Activated CD4-positive, alpha-beta T cell treated with anti-CD3 and anti-CD28 coated beads for 36 hours (primary cell): Measurements from ENCODE around the gene GTF2F1. TPM values are rescaled to one million over a fixed set of nuclear protein-coding genes. Genes with fewer than 3 reads are reported as not detected.
A peak's percentile ranks its signal among the peaks of the same experiment; 100 is the strongest.
"Not testable (repeated sequence)": the region's sequence is repeated elsewhere in the genome, so short reads cannot be mapped to it uniquely, and the experiment has no call there.

ENCODE experiments used
- ATAC-seq: fragments of 200-7000 bp; cut with Tn5 transposase; one replicate; pipeline ENCODE4 v1.10.0; 2021; ENCODE audit warnings: mild to moderate bottlenecking, moderate library complexity
- CTCF ChIA-PET: fragments of 350-600 bp; sonication (Branson Sonifier 250); formaldehyde crosslinking; loops from one replicate; lab custom pipeline; 2021; ENCODE audit warnings: antibody characterized with exemption; lab: Charles Lee
- POLR2A ChIA-PET: fragments of 350-600 bp; sonication (Branson Sonifier 250); formaldehyde crosslinking; loops from one replicate; lab custom pipeline; 2021; ENCODE audit warnings: antibody characterized with exemption, inconsistent platforms; lab: Charles Lee
- DNase-seq: peaks from one replicate; pipeline ENCODE4 v3.0.0-alpha.2; 2020
- H3K27ac Mint-ChIP-seq: one replicate; pipeline ENCODE4 v1.8.0; 2021; ENCODE audit warnings: mixed read lengths
- H3K27me3 Mint-ChIP-seq: one replicate; pipeline ENCODE4 v1.8.0; 2021; ENCODE audit warnings: mixed read lengths
- H3K36me3 Mint-ChIP-seq: one replicate; pipeline ENCODE4 v1.8.0; 2021; ENCODE audit warnings: low read depth, mixed read lengths
- H3K4me1 Mint-ChIP-seq: one replicate; pipeline ENCODE4 v1.8.0; 2021; ENCODE audit warnings: mixed read lengths
- H3K4me3 Mint-ChIP-seq: one replicate; pipeline ENCODE4 v1.8.0; 2021; ENCODE audit warnings: mild to moderate bottlenecking, moderate library complexity, mixed read lengths
- H3K9me3 Mint-ChIP-seq: one replicate; pipeline ENCODE4 v1.8.0; 2021; ENCODE audit warnings: low read depth, mixed read lengths
- intact Hi-C, 2 experiments: fragments of 100-400 bp; cut with DNase I in 1 of 2; cut with micrococcal nuclease in 1 of 2; formaldehyde crosslinking; loops; one replicate each; pipeline versions ENCODE4 v1.14.2 to v1.15.1; 2022 to 2024; cut with DNase I, micrococcal nuclease
- total RNA-seq, 2 experiments: library from RNA; stranded (reverse); gene quantifications; one replicate each; pipeline ENCODE4 v1.2.3, GENCODE V29; 2021

The GTF2F1 gene
- total RNA-seq, 2 experiments from 2014 or later: 60.9 to 78.5 TPM

DNA sequence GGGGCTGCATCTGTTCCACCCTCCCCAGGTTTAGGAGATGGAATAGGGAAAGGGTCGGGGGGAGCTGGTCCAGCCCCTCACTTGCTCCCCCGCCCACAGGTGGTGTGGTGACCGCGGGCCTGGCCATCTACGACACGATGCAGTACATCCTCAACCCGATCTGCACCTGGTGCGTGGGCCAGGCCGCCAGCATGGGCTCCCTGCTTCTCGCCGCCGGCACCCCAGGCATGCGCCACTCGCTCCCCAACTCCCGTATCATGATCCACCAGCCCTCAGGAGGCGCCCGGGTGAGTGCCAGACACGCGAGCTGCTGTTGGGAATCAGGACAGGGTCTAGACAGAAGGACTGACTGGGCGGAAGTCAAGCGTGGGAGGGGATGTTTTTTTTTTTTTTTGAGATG lies 28.6 kb downstream of the GTF2F1 start:
- Mint-ChIP-seq H3K9me3 (no peaks in the 10 kb centered on the region), H3K4me3 (no peak overlapping the region), H3K4me1 (peaks cover 16% of the 10 kb centered on the region), H3K27ac (peak overlapping the region; percentile 47), H3K36me3 (peaks cover 50% of the 10 kb centered on the region), H3K27me3 (no peaks in the 10 kb centered on the region)
- DNase-seq (no peak), ATAC-seq (no peak)
- ChIA-PET POLR2A (interaction anchor here (0.7 kb wide), 2 partner anchors 14 to 107 kb away, joined by 3 to 5 read pairs; no protein-coding TSS in a partner anchor), CTCF (interaction anchor here (0.5 kb wide), 1 partner anchor 24 kb away, joined by 3 read pairs; no protein-coding TSS in a partner anchor)
- intact Hi-C loops: loop anchor here in 1 of 2 experiments (5.0 to 10.0 kb wide), 2 partner anchors 498 to 1170 kb away; partner anchors contain the start of gene PNPLA6

DNA sequence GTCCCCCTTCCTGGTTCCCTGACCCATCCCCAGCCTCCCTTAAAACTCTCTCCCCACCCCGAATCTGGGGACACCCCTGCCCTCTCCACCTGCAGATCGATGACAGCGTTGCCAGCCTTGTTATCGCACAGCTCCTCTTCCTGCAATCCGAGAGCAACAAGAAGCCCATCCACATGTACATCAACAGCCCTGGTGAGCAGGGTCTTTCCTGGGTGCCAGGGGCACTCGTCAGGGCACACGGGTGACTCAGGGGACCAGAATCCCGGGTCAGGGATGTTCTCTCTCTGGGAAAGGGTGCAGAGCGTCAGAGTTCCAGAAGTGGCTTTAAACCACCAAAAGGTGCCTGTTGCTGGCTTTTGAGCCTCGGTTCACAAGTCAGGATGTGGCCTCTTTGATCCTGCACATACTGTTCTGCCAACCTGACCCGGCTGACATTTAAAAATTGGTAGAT lies 30.6 kb downstream of the GTF2F1 start:
- CTCF ChIA-PET: interaction anchor here (0.6 to 1.5 kb wide), 5 partner anchors 9 to 602 kb away, joined by 3 to 8 read pairs (median 3); partner anchors contain the start of gene ALKBH7
- peaks cover 16% of the 10 kb centered on the region for H3K4me1 Mint-ChIP-seq
- peak overlapping the region; percentile 91 for H3K27ac Mint-ChIP-seq
- intact Hi-C loops: loop anchor here in 1 of 2 experiments (5.0 to 10.0 kb wide), 2 partner anchors 500 to 1172 kb away; partner anchors contain the start of gene PNPLA6
- ATAC-seq (peak; percentile 34), DNase-seq (peak; percentile 58)
- POLR2A ChIA-PET: interaction anchor here (0.6 to 4.1 kb wide), 4 partner anchors 10 to 1646 kb away, joined by 4 to 46 read pairs (median 6); partner anchors contain the start of genes ALKBH7 and KHSRP
- no peaks in the 10 kb centered on the region for H3K27me3 Mint-ChIP-seq
- no peaks in the 10 kb centered on the region for H3K9me3 Mint-ChIP-seq
- peak overlapping the region; percentile 85 for H3K4me3 Mint-ChIP-seq
- peaks cover 37% of the 10 kb centered on the region for H3K36me3 Mint-ChIP-seq

DNA sequence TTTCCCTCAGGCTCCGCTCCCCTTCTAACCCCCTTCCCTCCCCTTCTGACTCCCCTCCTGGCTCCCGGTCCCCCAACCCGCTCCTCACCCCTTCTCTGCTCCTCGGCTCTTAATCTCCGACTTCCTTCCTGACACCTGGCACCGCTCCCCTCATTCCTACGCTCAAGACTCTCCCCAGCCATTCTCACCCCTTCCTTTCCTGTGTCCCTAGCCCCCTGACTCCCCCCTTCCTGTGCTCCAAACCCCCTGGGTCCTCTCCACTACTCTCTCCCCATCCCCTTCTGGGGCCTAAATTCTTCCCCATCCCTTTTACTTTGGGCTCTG lies 31.0 kb downstream of the GTF2F1 start:
- intact Hi-C loops: loop anchor here in 1 of 2 experiments (5.0 to 10.0 kb wide), 2 partner anchors 500 to 1173 kb away; partner anchors contain the start of gene PNPLA6
- Mint-ChIP-seq H3K27ac (peak overlapping the region; percentile 91), H3K4me3 (peak overlapping the region; percentile 85), H3K36me3 (peaks cover 36% of the 10 kb centered on the region), H3K4me1 (peaks cover 16% of the 10 kb centered on the region), H3K27me3 (no peaks in the 10 kb centered on the region), H3K9me3 (no peaks in the 10 kb centered on the region)
- DNase-seq (no peak), ATAC-seq (peak; percentile 1)
- ChIA-PET CTCF (interaction anchor here (0.6 to 1.5 kb wide), 5 partner anchors 9 to 602 kb away, joined by 3 to 8 read pairs (median 3); partner anchors contain the start of gene ALKBH7), POLR2A (interaction anchor here (1.6 to 4.1 kb wide), 2 partner anchors 11 to 63 kb away, joined by 8 to 46 read pairs; partner anchors contain the start of genes ALKBH7 and KHSRP)

DNA sequence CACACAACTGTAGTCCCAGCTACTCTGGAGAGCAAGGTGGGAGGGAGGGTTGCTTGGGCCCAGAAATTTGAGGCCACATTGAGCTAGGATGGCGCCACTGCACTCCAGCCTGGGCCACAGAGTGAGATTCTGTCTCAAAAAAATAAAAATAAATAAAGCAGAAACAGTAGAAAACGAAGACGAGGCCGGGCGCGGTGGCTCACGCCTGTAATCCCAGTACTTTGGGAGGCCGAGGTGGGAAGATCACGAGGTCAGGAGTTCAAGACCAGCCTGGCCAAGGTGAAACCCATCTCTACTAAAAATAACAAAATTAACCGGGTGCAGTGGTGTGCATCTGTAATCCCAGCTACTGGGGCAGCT lies 32.1 kb downstream of the GTF2F1 start:
- not testable (repeated sequence) for ATAC-seq, H3K9me3 Mint-ChIP-seq, DNase-seq, H3K27me3 Mint-ChIP-seq
- CTCF ChIA-PET: interaction anchor here (0.7 to 1.1 kb wide), 7 partner anchors 9 to 802 kb away, joined by 3 to 5 read pairs (median 3); partner anchors contain the start of gene ALKBH7
- peak overlapping the region; percentile 85 for H3K4me3 Mint-ChIP-seq
- H3K36me3 Mint-ChIP-seq: peaks cover 30% of the 10 kb centered on the region
- intact Hi-C loops: loop anchor here (1.0 to 10.0 kb wide), 13 partner anchors 11 to 1174 kb away; partner anchors contain the start of genes ALKBH7 (in 2 of the 2), GTF2F1 (in 2 of the 2), CATSPERD (in 1 of the 2) and LONP1 (in 1 of the 2)
- peaks cover 16% of the 10 kb centered on the region for H3K4me1 Mint-ChIP-seq
- peak overlapping the region; percentile 91 for H3K27ac Mint-ChIP-seq
- POLR2A ChIA-PET: interaction anchor here (0.5 to 4.1 kb wide), 4 partner anchors 12 to 1051 kb away, joined by 3 to 46 read pairs (median 4); partner anchors contain the start of gene ALKBH7

DNA sequence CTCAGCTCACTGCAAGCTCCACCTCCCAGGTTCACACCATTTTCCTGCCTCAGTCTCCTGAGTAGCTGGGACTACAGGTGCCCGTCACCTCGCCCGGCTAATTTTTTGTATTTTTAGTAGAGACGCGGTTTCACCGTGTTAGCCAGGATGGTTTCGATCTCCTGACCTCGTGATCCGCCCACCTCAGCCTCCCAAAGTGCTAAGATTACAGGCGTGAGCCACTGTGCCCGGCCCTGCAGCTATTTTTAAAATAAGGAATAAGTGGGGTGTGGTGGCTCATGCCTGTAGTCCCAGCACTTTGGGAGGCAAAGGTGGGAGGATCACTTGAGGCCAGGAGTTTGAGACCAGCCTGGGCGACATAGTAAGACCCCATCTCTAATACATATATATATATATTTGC lies 32.5 kb downstream of the GTF2F1 start:
- ChIA-PET CTCF (interaction anchor here (0.7 to 1.1 kb wide), 2 partner anchors 12 to 802 kb away, joined by 3 read pairs; partner anchors contain the start of gene ALKBH7), POLR2A (interaction anchor here (4.1 kb wide), 1 partner anchor 12 kb away, joined by 46 read pairs; the partner anchor contains the start of gene ALKBH7)
- H3K27ac Mint-ChIP-seq, ATAC-seq, DNase-seq, H3K9me3 Mint-ChIP-seq, H3K27me3 Mint-ChIP-seq: not testable (repeated sequence)
- H3K4me3 Mint-ChIP-seq: peak overlapping the region; percentile 85
- H3K4me1 Mint-ChIP-seq: peaks cover 16% of the 10 kb centered on the region
- intact Hi-C loops: loop anchor here in 1 of 2 experiments (5.0 to 10.0 kb wide), 2 partner anchors 502 to 1174 kb away; partner anchors contain the start of gene PNPLA6
- H3K36me3 Mint-ChIP-seq: peaks cover 27% of the 10 kb centered on the region

DNA sequence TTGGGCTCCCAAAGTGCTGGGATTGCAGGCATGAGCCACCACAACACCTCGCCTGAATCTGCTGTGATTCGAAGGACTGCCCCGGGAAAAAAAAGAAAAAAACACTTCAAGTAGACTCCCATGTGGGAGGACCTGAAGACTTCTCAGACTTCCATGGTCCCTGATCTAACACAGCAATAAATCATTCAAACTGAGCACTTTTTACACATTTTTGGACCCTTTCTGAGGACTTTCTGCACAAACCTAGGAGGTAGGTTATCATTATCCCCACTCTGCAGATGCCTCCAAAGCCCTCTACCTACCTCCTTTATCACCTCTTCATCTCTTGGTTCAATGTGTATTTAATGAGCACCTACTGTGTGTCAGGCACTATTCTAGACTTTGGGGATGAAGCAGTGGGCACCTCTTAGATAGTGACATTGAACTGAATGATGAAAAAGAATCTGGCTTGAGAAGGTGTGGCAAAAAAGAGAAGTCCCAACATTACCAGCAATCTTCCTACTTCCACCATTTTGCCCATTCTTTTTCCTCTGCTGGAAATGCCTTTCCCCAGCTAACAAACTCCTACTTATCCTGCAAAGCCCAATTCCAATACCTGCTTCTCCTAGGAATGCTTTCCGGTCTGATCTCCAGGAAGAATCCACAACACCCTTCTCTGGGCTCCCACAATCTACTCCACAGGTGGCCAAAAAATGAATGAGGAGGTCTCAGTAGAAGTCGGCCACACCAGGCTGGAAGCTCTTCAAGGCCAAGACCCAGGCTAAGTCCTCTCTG lies 33.2 kb downstream of the GTF2F1 start:
- ChIA-PET POLR2A (interaction anchor here (4.1 kb wide), 1 partner anchor 13 kb away, joined by 46 read pairs; the partner anchor contains the start of gene ALKBH7), CTCF (interaction anchor here (0.7 to 1.1 kb wide), 2 partner anchors 13 to 801 kb away, joined by 3 read pairs; partner anchors contain the start of gene ALKBH7)
- ATAC-seq (no peak), DNase-seq (no peak)
- H3K4me1 Mint-ChIP-seq: peaks cover 16% of the 10 kb centered on the region
- H3K4me3 Mint-ChIP-seq: no peak overlapping the region
- H3K27ac Mint-ChIP-seq: no peak overlapping the region
- no peaks in the 10 kb centered on the region for H3K9me3 Mint-ChIP-seq
- peaks cover 20% of the 10 kb centered on the region for H3K36me3 Mint-ChIP-seq
- intact Hi-C loops: loop anchor here in 1 of 2 experiments (5.0 to 10.0 kb wide), 2 partner anchors 503 to 1175 kb away; partner anchors contain the start of gene PNPLA6
- no peaks in the 10 kb centered on the region for H3K27me3 Mint-ChIP-seq

DNA sequence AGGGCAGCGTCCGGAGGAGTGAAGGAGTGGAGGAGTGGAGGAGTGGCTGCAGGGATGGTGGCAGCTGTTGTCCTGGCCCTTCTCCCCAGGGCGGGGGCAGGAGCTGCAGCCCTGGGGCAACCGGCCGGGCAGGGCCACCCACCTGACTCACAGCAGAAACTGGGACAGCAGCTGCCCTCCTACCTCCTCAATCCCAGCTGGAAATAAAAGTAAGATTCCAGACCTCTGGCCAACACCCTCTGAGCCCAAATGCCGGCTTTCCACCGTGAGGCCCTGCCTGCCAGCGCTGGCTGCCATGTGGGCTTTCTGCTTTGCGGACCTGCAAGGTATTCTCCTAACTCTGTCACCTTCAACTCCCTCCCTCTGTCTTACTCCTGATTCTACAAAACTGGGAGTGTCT lies 35.0 kb downstream of the GTF2F1 start:
- DNase-seq (no peak), ATAC-seq (no peak)
- H3K4me1 Mint-ChIP-seq: peaks cover 8% of the 10 kb centered on the region
- POLR2A ChIA-PET: no interaction called here
- no peak overlapping the region for H3K27ac Mint-ChIP-seq
- no peak overlapping the region for H3K4me3 Mint-ChIP-seq
- intact Hi-C loops: no loop called here
- peaks cover 7% of the 10 kb centered on the region for H3K36me3 Mint-ChIP-seq
- CTCF ChIA-PET: no interaction called here
- no peaks in the 10 kb centered on the region for H3K9me3 Mint-ChIP-seq
- no peaks in the 10 kb centered on the region for H3K27me3 Mint-ChIP-seq

DNA sequence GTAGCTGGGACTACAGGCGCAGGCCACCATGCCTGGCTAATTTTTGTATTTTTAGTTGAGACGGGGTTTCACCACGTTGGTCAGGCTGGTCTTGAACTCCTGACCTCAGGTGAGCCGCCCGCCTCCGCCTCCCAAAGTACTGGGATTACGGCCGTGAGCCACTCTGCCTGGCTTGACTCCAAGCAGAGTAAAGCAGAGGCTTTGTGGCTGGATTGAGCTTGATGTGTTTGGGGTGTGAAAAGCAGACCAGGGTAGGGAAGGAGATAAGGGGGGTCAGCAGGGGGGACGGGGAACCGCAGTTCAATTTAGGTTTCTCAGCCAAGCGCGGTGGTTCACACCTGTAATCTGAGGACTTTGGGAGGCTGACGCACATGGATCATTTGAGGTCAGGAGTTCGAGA lies 35.8 kb downstream of the GTF2F1 start:
- DNase-seq (no peak), ATAC-seq (no peak)
- no peaks in the 10 kb centered on the region for H3K27me3 Mint-ChIP-seq
- CTCF ChIA-PET: interaction anchor here (0.6 to 1.3 kb wide), 3 partner anchors 15 to 553 kb away, joined by 3 to 5 read pairs (median 3); partner anchors contain the start of gene ALKBH7
- no peak overlapping the region for H3K4me3 Mint-ChIP-seq
- intact Hi-C loops: no loop called here
- H3K36me3 Mint-ChIP-seq: peaks cover 6% of the 10 kb centered on the region
- H3K27ac Mint-ChIP-seq: no peak overlapping the region
- H3K9me3 Mint-ChIP-seq: no peaks in the 10 kb centered on the region
- POLR2A ChIA-PET: no interaction called here
- H3K4me1 Mint-ChIP-seq: peaks cover 4% of the 10 kb centered on the region

DNA sequence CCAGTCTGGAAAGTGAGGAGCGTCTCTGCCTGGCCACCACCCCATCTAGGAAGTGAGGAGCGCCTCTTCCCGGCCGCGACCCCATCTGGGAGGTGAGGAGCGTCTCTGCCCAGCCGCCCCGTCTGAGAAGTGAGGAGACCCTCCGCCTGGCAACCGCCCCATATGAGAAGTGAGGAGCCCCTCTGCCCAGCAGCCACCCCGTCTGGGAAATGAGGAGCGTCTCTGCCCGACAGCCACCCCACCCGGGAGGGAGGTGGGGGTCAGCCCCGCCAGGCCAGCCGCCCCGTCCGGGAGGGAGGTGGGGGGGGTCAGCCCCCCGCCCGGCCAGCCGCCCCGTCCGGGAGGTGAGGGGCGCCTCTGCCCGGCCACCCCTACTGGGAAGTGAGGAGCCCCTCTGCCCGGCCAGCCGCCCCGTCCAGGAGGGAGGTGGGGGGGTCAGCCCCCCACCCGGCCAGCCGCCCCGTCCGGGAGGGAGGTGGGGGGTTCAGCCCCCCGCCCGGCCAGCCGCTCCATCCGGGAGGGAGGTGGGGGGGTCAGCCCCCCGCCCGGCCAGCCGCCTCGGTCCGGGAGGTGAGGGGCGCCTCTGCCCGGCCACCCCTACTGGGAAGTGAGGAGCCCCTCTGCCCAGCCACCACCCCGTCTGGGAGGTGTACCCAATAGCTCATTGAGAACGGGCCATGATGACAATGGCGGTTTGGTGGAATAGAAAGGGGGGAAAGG lies 37.5 kb downstream of the GTF2F1 start:
- intact Hi-C loops, H3K27me3 Mint-ChIP-seq, CTCF ChIA-PET, H3K4me1 Mint-ChIP-seq, ATAC-seq, H3K9me3 Mint-ChIP-seq, DNase-seq, H3K36me3 Mint-ChIP-seq, H3K4me3 Mint-ChIP-seq, H3K27ac Mint-ChIP-seq, POLR2A ChIA-PET: not testable (repeated sequence)

DNA sequence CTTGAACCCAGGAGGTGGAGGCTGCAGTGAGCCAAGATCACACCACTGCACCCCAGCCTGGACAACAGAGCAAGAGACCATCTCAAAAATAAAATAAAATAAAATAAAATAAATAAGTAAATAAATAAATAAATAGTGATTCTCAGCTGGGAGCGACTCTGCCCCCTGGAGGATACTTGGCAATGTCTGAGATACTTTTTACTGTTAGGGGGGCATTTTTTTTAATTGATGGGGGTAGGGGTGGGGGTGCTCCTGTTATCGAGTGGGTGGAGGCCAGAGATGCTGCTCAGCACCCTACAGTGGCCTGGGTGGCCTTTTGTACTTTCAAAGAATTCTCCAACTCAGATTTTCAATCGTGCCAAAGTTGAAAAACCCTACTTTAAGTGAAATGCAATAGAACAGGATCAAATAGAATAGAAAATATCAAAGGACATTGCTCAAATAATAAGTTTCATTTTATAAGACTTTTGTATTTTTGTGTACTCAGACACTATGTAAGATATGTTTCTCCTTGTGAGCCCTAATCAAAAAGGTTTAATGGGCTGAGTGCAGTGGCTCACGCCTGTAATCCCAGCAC lies 38.8 kb downstream of the GTF2F1 start:
- intact Hi-C loops: no loop called here
- no peak for DNase-seq
- POLR2A ChIA-PET: no interaction called here
- Mint-ChIP-seq H3K9me3 (no peaks in the 10 kb centered on the region), H3K27me3 (no peaks in the 10 kb centered on the region), H3K4me3 (no peak overlapping the region), H3K27ac (no peak overlapping the region), H3K4me1 (no peaks in the 10 kb centered on the region), H3K36me3 (peaks cover 9% of the 10 kb centered on the region)
- CTCF ChIA-PET: no interaction called here
- ATAC-seq: no peak
